Neutrophil (primary cell): ENCODE results near the gene VTI1A.

ENCODE experiments used
- H3K27ac ChIP-seq: fragments of 200-600 bp; sonication (generic); 2 replicates; pipeline ENCODE4 v1.5.1; 2016; ENCODE audit warnings: mild to moderate bottlenecking, moderate library complexity
- H3K27me3 ChIP-seq: fragments of 200-600 bp; sonication (generic); 2 replicates; pipeline ENCODE4 v1.6.0; 2016; ENCODE audit warnings: mild to moderate bottlenecking
- H3K36me3 ChIP-seq: fragments of 200-600 bp; sonication (generic); 2 replicates; pipeline ENCODE4 v1.5.1; 2017
- H3K4me1 ChIP-seq, 2 experiments: fragments of 200-600 bp in 1 of 2; sonication (generic) in 1 of 2; 1 replicate in 1 of 2; 2 replicates in 1 of 2; pipeline versions ENCODE4 v1.5.1 to v1.6.1; 2013 to 2016; ENCODE audit warnings: low read depth in 1 of 2, low read length in 1 of 2, mild to moderate bottlenecking in 1 of 2, moderate library complexity in 1 of 2; ENCODE audit not compliant: control insufficient read depth in 1 of 2, insufficient read depth in 1 of 2
- H3K4me3 ChIP-seq, 2 experiments: fragments of 200-600 bp in 1 of 2; sonication (generic) in 1 of 2; 1 replicate in 1 of 2; 2 replicates in 1 of 2; pipeline ENCODE4 v1.5.1; 2013 to 2016; ENCODE audit warnings: low read depth in 1 of 2, low read length in 1 of 2, mild to moderate bottlenecking in 1 of 2, moderate library complexity in 1 of 2
- H3K9me3 ChIP-seq: fragments of 200-600 bp; sonication (generic); 2 replicates; pipeline ENCODE4 v1.5.1; 2016
- CTCF ChIP-seq: fragments of 200-600 bp; sonication (generic); IDR thresholded peaks from 2 replicates; pipeline ENCODE4 v1.5.1; 2016; ENCODE audit warnings: antibody characterized with exemption

The VTI1A gene

GRCh38 chr10:112771733-112772132, 324.7 kb downstream of the VTI1A start:
- TF ChIP-seq CTCF = no peak
- H3K36me3 ChIP-seq = no peaks in the 10 kb centered on the region
- no peak overlapping the region for H3K27ac ChIP-seq
- no peak overlapping the region for H3K4me3 ChIP-seq
- H3K4me1 ChIP-seq = no peaks in the 10 kb centered on the region
- H3K27me3 ChIP-seq = no peaks in the 10 kb centered on the region
- H3K9me3 ChIP-seq = no peaks in the 10 kb centered on the region

GRCh38 chr10:112773783-112774182, 326.8 kb downstream of the VTI1A start:
- Histone ChIP-seq H3K36me3 (no peaks in the 10 kb centered on the region), H3K4me3 (no peak overlapping the region), H3K27ac (no peak overlapping the region), H3K9me3 (no peaks in the 10 kb centered on the region), H3K4me1 (no peaks in the 10 kb centered on the region), H3K27me3 (no peaks in the 10 kb centered on the region)
- no peak for TF ChIP-seq CTCF

GRCh38 chr10:112774210-112774609, 327.2 kb downstream of the VTI1A start:
- Histone ChIP-seq H3K27me3 (no peaks in the 10 kb centered on the region), H3K4me1 (no peaks in the 10 kb centered on the region), H3K4me3 (no peak overlapping the region), H3K9me3 (no peaks in the 10 kb centered on the region), H3K27ac (no peak overlapping the region), H3K36me3 (no peaks in the 10 kb centered on the region)
- no peak for TF ChIP-seq CTCF

- no peaks in the 10 kb centered on the region for H3K4me1 ChIP-seq
- H3K27me3 ChIP-seq = no peaks in the 10 kb centered on the region
- no peak overlapping the region for H3K27ac ChIP-seq
- no peaks in the 10 kb centered on the region for H3K9me3 ChIP-seq
- H3K36me3 ChIP-seq = no peaks in the 10 kb centered on the region
- no peak for TF ChIP-seq CTCF
- no peak overlapping the region for H3K4me3 ChIP-seq
These were observed 327.8 kb downstream of the VTI1A start for GRCh38 chr10:112774798-112775197.

GRCh38 chr10:112775381-112775780, 328.4 kb downstream of the VTI1A start:
- Histone ChIP-seq H3K4me1 (no peaks in the 10 kb centered on the region), H3K9me3 (no peaks in the 10 kb centered on the region), H3K4me3 (no peak overlapping the region), H3K27me3 (no peaks in the 10 kb centered on the region), H3K27ac (no peak overlapping the region), H3K36me3 (no peaks in the 10 kb centered on the region)
- no peak for TF ChIP-seq CTCF
